ENCODE data around the gene MACROD2. TPM values are rescaled to one million over a fixed set of nuclear protein-coding genes. Genes with fewer than 3 reads are reported as not detected.

MACROD2 gene
- total RNA-seq, 1 experiment from 2014 or later, result 0.86 TPM

- no peak for DNase-seq (ENCODE audit: low read depth)
These were observed 2063.0 kb downstream of the MACROD2 start for GRCh38 chr20:16058268-16058667.

GRCh38 chr20:16059841-16060240 lies 2064.5 kb downstream of the MACROD2 start:
- no peak for DNase-seq (ENCODE audit: low read depth)

- DNase-seq (ENCODE audit: low read depth), result no peak
These were observed 2066.0 kb downstream of the MACROD2 start for GRCh38 chr20:16061351-16061750.

GRCh38 chr20:16062661-16063581 lies 2067.6 kb downstream of the MACROD2 start:
- no peak for DNase-seq (ENCODE audit: low read depth)

- DNase-seq (ENCODE audit: low read depth), result no peak
These were observed 2068.6 kb downstream of the MACROD2 start for GRCh38 chr20:16063881-16064280.

DNA sequence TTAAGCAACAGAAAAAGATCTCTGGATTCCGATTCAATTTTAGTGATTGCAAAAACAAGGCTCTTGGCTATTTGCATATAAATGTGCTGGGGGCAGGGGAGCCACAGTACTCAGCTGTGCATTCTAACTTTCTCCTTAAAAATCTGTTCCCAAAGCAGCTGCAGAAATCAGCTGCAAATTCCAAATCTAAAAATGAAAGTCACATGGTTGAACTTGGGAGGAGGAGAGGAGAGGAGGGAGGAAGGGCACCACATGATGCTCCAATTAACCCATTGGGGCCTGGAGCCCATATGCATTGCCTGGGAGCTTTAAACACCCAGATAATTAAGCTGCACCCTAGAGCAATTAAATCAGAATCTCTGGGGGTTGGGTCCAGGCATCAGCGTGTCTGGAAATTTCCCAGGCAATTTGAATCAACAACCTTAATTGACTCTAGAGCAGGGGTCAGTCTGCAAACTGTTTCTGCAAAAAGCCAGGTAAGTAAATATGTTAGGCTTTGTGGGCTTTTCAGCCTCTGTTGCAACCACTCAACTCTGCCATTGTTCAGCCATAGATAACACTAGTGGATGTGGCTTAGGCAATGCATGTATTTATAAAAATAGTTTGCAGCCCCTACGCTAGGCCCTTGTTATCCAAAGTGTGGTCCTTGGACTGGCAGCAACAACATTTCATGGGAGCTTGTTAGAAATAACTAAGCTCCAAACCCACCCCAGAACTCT lies 2069.8 kb downstream of the MACROD2 start:
- no peak for DNase-seq (ENCODE audit: low read depth)

- DNase-seq (ENCODE audit: low read depth), result no peak
These were observed 2071.3 kb downstream of the MACROD2 start for GRCh38 chr20:16066571-16066970.

GRCh38 chr20:16069389-16070010 lies 2074.2 kb downstream of the MACROD2 start:
- no peak for DNase-seq (ENCODE audit: low read depth)

DNA sequence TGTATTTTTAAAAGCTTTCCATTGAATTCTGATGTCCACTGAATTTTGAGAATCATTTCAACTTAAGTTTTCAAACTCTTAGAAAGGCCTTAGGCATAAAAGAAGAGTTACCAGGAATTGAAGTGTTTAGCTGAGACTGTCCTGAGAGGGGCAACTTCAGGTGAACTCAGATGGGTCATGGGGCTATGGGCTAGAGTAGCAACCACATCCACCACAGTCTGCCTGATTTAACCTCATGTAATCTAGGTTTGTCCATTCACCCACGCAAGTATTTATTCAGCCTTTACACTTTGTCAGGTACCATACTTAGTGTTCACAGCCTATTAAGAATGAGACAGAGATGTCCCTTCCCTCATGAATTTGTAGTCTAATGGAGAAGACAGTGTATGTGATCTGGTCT lies 2076.9 kb downstream of the MACROD2 start:
- DNase-seq (ENCODE audit: low read depth), result no peak

GRCh38 chr20:16078172-16078898 lies 2083.0 kb downstream of the MACROD2 start:
- no peak for DNase-seq (ENCODE audit: low read depth)

DNA sequence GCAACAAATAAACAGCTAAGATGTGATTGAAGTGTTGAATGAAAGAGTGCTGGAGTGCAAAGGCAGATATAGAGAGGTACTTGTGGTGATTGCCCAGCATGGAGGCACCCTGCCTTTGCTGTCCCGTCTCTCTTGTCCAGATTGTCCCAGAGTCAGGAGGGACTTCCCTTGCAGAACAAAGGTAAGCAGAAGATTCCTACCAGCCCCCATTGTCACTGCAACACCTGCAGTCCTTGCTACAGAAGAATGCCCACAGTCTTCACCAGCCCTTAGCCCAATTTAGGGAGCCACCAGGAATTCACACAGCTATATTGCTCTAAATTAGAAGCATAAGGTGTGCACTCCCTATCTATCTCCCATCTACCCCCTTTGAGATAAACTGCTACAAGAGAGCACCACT lies 2086.1 kb downstream of the MACROD2 start:
- DNase-seq (ENCODE audit: low read depth), result no peak

- DNase-seq (ENCODE audit: low read depth), result no peak
These were observed 2086.8 kb downstream of the MACROD2 start for GRCh38 chr20:16082051-16082550.

DNA sequence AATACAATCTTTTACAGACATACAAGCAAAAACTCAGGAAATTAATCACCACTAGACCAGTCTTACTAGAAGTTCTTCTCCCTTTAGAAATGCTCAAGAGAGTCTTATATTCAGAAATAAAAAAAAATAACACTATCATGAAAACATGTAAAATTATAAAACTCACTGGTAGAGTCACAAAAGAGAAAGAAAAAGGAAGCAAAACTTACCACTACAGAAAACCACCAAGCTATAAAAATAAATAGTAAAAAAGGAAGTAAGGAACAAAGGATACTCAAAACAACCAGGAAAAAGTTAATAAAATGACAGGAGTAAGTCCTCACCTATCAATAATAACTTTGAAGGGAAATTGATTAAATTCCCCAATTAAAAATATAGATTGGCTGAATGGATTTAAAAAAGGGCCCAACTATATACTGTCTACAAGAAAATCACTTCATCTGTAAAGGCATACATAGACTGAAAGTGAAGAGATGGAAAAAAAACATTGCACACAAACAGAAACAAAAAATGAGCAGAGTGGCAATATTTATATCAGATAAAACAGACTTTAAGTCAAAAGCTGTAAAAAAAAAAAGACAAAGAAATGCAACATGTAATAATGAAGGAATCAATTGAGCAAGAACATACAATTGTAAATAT lies 2088.4 kb downstream of the MACROD2 start:
- no peak for DNase-seq (ENCODE audit: low read depth)

DNA sequence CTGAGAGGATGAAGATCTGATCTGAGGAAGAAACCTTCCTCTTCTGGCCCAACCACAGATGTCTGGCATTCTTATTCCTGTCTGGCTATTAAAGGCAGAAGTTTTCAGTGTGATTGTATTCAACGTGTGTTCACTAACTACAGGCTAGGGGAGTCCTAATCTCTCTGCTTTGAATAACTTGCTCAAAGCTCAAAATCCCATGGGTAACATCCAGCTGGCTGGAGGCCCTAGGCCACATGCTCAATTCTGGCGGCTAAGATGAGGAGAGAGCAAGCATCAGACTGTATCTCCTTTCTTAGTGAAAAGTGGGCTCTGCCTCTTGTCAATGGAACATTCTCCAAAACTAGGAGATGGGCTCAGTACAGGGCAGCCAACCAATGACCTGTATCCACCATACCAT lies 2099.9 kb downstream of the MACROD2 start:
- no peak for DNase-seq (ENCODE audit: low read depth)

- DNase-seq (ENCODE audit: low read depth), result no peak
These were observed 2101.5 kb downstream of the MACROD2 start for GRCh38 chr20:16096756-16097326.

DNA sequence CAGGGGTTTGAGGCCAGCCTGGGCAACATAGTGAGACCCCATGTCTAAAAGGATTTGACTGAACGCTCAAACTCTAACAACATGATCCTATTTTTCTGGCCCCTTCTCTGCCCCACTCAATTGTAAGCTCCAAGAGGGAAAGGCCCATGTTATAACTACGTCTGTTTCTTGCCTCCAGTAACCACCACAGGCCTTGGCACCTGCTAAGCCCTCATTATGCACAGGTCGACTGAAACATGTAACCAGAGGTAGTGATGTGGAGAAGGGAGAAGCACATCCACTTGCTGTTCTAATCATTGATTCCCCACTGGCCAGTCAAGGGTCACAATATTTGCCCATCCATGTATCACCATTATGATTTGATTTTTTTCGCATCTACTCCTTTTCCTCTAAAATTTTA lies 2102.5 kb downstream of the MACROD2 start:
- no peak for DNase-seq (ENCODE audit: low read depth)

GRCh38 chr20:16098890-16099639 lies 2103.7 kb downstream of the MACROD2 start:
- no peak for DNase-seq (ENCODE audit: low read depth)

GRCh38 chr20:16100111-16100510 lies 2104.8 kb downstream of the MACROD2 start:
- DNase-seq (ENCODE audit: low read depth), result no peak

DNA sequence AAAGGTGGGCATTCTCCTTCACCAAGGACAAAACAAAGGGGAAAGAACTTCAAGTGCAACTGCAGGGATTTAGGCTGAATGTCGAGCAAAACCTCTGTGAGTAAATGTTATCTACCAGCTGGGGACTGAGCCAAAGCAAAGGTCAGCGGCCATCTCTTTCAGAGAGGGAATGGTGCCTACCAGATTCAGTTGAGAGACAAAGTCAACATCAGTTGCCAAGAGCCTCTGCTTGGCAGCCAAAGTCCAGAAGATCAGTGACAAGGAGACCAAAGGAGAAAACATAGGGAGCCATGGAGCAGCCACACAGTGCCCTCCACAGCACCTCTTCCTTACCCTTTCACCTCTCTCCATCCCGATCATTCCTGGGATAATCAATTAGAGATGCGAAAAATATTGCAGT lies 2105.5 kb downstream of the MACROD2 start:
- DNase-seq (ENCODE audit: low read depth), result no peak

All from Daoy (cell line).